B cell (primary cell): ENCODE results near the gene ANLN.

ENCODE experiments used
- EZH2 ChIP-seq: IDR thresholded peaks from 2 replicates; pipeline ENCODE4 v1.6.1; 2012; ENCODE audit warnings: borderline replicate concordance, low read depth, mild to moderate bottlenecking, moderate library complexity, low read length; ENCODE audit not compliant: insufficient read depth, poor library complexity, severe bottlenecking
- TF ChIP-seq, protein P1 (sequence below): fragments of 200-600 bp; IDR thresholded peaks from one replicate; pipeline ENCODE4 v1.8.0; 2022; ENCODE audit warnings: antibody characterized with exemption, mild to moderate bottlenecking

DNA sequence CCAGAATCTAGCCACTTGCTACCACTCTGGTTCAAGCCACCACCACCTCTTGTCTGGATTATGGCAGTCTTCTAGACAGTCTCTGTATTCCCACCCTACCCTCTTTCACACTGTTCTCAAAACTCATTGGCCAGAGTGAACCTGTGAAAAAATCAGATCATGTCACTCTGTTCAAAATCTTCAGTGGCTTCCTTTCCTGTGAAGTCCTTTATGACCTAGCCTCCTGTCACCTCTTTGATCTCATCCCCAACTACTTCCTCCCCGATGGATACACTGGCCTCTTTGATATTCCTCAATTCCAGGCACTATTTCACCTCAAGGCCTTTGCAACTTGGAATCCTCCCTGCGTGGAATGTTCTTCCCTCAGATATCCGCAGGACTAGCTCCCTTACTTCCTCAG lies 21.2 kb upstream of the ANLN start:
- TF ChIP-seq EZH2: no peak
- TF ChIP-seq, protein P1, sequence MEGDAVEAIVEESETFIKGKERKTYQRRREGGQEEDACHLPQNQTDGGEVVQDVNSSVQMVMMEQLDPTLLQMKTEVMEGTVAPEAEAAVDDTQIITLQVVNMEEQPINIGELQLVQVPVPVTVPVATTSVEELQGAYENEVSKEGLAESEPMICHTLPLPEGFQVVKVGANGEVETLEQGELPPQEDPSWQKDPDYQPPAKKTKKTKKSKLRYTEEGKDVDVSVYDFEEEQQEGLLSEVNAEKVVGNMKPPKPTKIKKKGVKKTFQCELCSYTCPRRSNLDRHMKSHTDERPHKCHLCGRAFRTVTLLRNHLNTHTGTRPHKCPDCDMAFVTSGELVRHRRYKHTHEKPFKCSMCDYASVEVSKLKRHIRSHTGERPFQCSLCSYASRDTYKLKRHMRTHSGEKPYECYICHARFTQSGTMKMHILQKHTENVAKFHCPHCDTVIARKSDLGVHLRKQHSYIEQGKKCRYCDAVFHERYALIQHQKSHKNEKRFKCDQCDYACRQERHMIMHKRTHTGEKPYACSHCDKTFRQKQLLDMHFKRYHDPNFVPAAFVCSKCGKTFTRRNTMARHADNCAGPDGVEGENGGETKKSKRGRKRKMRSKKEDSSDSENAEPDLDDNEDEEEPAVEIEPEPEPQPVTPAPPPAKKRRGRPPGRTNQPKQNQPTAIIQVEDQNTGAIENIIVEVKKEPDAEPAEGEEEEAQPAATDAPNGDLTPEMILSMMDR: no peak
